DMS53 treated with DMSO at 0.1 percent for 48 hours (cell line): ENCODE data around the gene MBD2.
"Not testable (repeated sequence)": the region's sequence is repeated elsewhere in the genome, so short reads cannot be mapped to it uniquely, and the experiment has no call there.

Experiments
- DNase-seq: peaks from one replicate; lab custom pipeline; 2025; ENCODE audit not compliant: unreplicated experiment; lab: John Stamatoyannopoulos, UW

MBD2 gene

GRCh38 chr18:54154231-54154630, 70.2 kb downstream of the MBD2 start:
- no peak for DNase-seq

- no peak for DNase-seq
These were observed 73.1 kb downstream of the MBD2 start for GRCh38 chr18:54151376-54151775.

GRCh38 chr18:54150226-54150625, 74.2 kb downstream of the MBD2 start:
- DNase-seq: no peak

GRCh38 chr18:54149078-54149697, 75.3 kb downstream of the MBD2 start:
- DNase-seq: no peak

GRCh38 chr18:54148678-54149077, 75.8 kb downstream of the MBD2 start:
- DNase-seq: no peak

GRCh38 chr18:54148151-54148550, 76.3 kb downstream of the MBD2 start:
- no peak for DNase-seq

GRCh38 chr18:54147439-54147838, 77.0 kb downstream of the MBD2 start:
- DNase-seq: no peak

GRCh38 chr18:54141041-54141608, 83.3 kb downstream of the MBD2 start:
- no peak for DNase-seq

GRCh38 chr18:54140641-54141040, 83.8 kb downstream of the MBD2 start:
- no peak for DNase-seq

GRCh38 chr18:54135216-54135615, 89.3 kb downstream of the MBD2 start:
- no peak for DNase-seq

GRCh38 chr18:54134053-54134452, 90.4 kb downstream of the MBD2 start:
- no peak for DNase-seq

- DNase-seq: no peak
These were observed 93.8 kb downstream of the MBD2 start for GRCh38 chr18:54130631-54131030.

- DNase-seq: no peak
These were observed 94.3 kb downstream of the MBD2 start for GRCh38 chr18:54130177-54130576.

GRCh38 chr18:54129448-54130067, 94.9 kb downstream of the MBD2 start:
- DNase-seq: no peak

- peak; percentile 74 for DNase-seq
These were observed 96.6 kb downstream of the MBD2 start for GRCh38 chr18:54127759-54128378.

GRCh38 chr18:54125429-54125828, 99.0 kb downstream of the MBD2 start:
- no peak for DNase-seq

- DNase-seq: not testable (repeated sequence)
These were observed 100.6 kb downstream of the MBD2 start for GRCh38 chr18:54123720-54124440.

GRCh38 chr18:54119524-54120019, 104.9 kb downstream of the MBD2 start:
- peak; percentile 86 for DNase-seq

GRCh38 chr18:54117853-54118773, 106.4 kb downstream of the MBD2 start:
- DNase-seq: no peak

- no peak for DNase-seq
These were observed 107.8 kb downstream of the MBD2 start for GRCh38 chr18:54116541-54117257.
